IPS-18a (cell line): Measurements from ENCODE around the gene TESK2.
"Not testable (repeated sequence)": the region's sequence is repeated elsewhere in the genome, so short reads cannot be mapped to it uniquely, and the experiment has no call there.

Experiments
- H3K27ac ChIP-seq: one replicate; pipeline ENCODE4 v1.5.1; 2013; ENCODE audit warnings: low read length
- H3K27me3 ChIP-seq: one replicate; pipeline ENCODE4 v1.6.1; 2013; ENCODE audit warnings: mild to moderate bottlenecking, low read length; ENCODE audit not compliant: control insufficient read depth, insufficient read depth
- H3K36me3 ChIP-seq: one replicate; pipeline ENCODE4 v1.6.1; 2013; ENCODE audit warnings: low read depth, low read length; ENCODE audit not compliant: control insufficient read depth
- H3K4me1 ChIP-seq: one replicate; pipeline ENCODE4 v1.6.1; 2013; ENCODE audit warnings: low read depth, low read length; ENCODE audit not compliant: control insufficient read depth
- H3K4me3 ChIP-seq: one replicate; pipeline ENCODE4 v1.5.1; 2013; ENCODE audit warnings: low read length
- H3K9ac ChIP-seq: one replicate; pipeline ENCODE4 v1.6.1; 2013; ENCODE audit warnings: mild to moderate bottlenecking, low read length, moderate library complexity
- H3K9me3 ChIP-seq: one replicate; pipeline ENCODE4 v1.6.1; 2013; ENCODE audit warnings: low read depth, low read length; ENCODE audit not compliant: control insufficient read depth

Gene TESK2

DNA sequence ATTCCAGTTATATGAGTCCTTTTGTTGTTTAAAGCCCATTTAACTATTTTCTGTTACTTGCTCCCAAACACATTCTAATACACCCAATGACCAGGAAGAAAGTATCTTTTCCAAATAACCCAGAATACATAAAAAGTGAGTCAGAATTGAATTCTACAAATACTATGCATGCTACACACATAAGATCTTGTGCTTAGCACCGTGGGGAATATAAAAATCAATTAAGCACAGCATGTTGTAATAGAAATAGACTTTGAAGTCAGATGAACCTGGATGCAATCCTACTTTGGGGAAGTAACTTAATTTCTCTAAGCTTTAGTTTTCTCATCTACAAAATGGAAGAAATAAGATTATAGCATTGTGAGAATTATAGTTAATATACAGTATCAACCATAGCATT lies 110.2 kb downstream of the TESK2 start:
- H3K9me3 ChIP-seq: no peaks in the 10 kb centered on the region
- no peak overlapping the region for H3K9ac ChIP-seq
- no peaks in the 10 kb centered on the region for H3K4me1 ChIP-seq
- H3K36me3 ChIP-seq: no peaks in the 10 kb centered on the region
- no peaks in the 10 kb centered on the region for H3K27me3 ChIP-seq
- no peak overlapping the region for H3K27ac ChIP-seq
- no peak overlapping the region for H3K4me3 ChIP-seq

- no peaks in the 10 kb centered on the region for H3K4me1 ChIP-seq
- no peak overlapping the region for H3K9ac ChIP-seq
- no peak overlapping the region for H3K27ac ChIP-seq
- no peaks in the 10 kb centered on the region for H3K36me3 ChIP-seq
- H3K9me3 ChIP-seq: no peaks in the 10 kb centered on the region
- no peak overlapping the region for H3K4me3 ChIP-seq
- H3K27me3 ChIP-seq: no peaks in the 10 kb centered on the region
Measured at GRCh38 chr1:45380125-45380524, 110.8 kb downstream of the TESK2 start.

- Histone ChIP-seq H3K9me3 (no peaks in the 10 kb centered on the region), H3K4me1 (no peaks in the 10 kb centered on the region), H3K4me3 (no peak overlapping the region), H3K27me3 (no peaks in the 10 kb centered on the region), H3K36me3 (no peaks in the 10 kb centered on the region), H3K9ac (no peak overlapping the region), H3K27ac (no peak overlapping the region)
Measured at GRCh38 chr1:45379524-45379923, 111.4 kb downstream of the TESK2 start.

- no peaks in the 10 kb centered on the region for H3K9me3 ChIP-seq
- H3K9ac ChIP-seq: no peak overlapping the region
- H3K4me3 ChIP-seq: no peak overlapping the region
- no peaks in the 10 kb centered on the region for H3K27me3 ChIP-seq
- no peak overlapping the region for H3K27ac ChIP-seq
- no peaks in the 10 kb centered on the region for H3K4me1 ChIP-seq
- H3K36me3 ChIP-seq: no peaks in the 10 kb centered on the region
Measured at GRCh38 chr1:45378184-45378583, 112.8 kb downstream of the TESK2 start.

DNA sequence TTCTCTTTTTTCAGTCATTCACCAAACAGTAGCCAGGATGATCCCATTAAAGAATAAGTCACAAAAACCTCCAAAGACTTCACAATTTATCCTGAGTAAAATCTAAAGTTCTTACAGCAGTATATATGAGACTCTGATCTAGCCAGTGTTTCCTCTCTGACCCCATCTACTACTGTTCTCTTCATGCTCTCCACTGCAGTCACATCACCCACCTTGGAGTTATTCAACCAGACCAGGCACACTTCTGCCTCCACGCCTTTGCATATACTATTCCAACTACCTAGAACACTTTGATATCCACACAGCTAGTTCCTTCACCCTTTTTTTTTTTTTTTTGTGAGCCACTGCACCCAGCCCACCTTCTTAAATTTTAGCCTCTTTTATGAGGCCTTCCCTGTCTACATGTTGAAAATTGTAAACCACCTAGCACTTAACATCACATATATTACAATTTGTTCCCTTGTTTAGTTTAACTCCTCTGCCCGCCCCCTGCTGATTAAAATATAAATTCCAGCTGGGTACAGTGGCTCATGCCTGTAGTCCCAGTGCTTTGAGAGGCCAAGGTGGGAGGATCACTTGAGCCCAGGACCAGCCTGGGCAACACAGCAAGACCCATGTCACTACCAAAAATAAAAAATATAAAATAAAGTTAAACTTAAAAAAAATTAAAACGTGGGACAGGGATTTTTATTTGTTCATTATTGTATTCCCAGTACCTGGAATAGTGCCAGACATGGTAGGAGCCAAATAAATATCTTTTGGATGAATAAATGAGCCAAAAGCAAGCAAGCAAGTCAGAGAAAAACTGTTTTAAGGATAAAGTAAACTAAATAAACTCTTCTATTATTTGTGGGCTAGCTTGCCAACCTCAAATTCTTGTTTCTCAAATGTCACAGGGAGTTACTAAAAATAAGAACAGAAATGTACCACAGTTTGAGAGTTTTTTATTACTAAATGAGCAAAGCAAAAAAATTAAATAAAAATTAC lies 115.6 kb downstream of the TESK2 start:
- no peaks in the 10 kb centered on the region for H3K4me1 ChIP-seq
- no peak overlapping the region for H3K4me3 ChIP-seq
- H3K27ac ChIP-seq: no peak overlapping the region
- no peaks in the 10 kb centered on the region for H3K36me3 ChIP-seq
- no peaks in the 10 kb centered on the region for H3K9me3 ChIP-seq
- no peak overlapping the region for H3K9ac ChIP-seq
- H3K27me3 ChIP-seq: no peaks in the 10 kb centered on the region

DNA sequence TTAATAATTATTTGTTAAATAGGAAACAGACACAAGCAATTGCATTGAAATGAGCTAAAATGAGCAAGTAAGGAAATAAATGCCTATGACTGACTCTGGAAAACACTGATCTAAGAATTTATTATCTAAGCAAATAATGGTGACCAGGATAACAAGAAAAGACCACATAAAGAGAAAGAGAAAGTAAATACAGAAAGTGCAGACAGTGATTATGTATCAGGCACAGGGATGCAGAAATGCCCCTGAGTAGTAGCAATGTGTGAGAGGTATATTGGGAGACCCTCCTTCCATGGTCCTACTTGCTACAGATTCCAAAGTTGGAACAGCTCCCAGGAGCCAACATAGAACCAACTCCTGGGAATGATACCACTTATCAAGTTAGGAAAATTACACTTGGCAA lies 117.4 kb downstream of the TESK2 start:
- no peaks in the 10 kb centered on the region for H3K4me1 ChIP-seq
- H3K9ac ChIP-seq: no peak overlapping the region
- no peaks in the 10 kb centered on the region for H3K27me3 ChIP-seq
- H3K27ac ChIP-seq: no peak overlapping the region
- H3K9me3 ChIP-seq: no peaks in the 10 kb centered on the region
- H3K36me3 ChIP-seq: no peaks in the 10 kb centered on the region
- no peak overlapping the region for H3K4me3 ChIP-seq

- no peaks in the 10 kb centered on the region for H3K36me3 ChIP-seq
- no peak overlapping the region for H3K4me3 ChIP-seq
- no peaks in the 10 kb centered on the region for H3K27me3 ChIP-seq
- H3K4me1 ChIP-seq: no peaks in the 10 kb centered on the region
- H3K9ac ChIP-seq: no peak overlapping the region
- H3K27ac ChIP-seq: no peak overlapping the region
- no peaks in the 10 kb centered on the region for H3K9me3 ChIP-seq
Measured at GRCh38 chr1:45370575-45370974, 120.4 kb downstream of the TESK2 start.

GRCh38 chr1:45365051-45365450 lies 125.9 kb downstream of the TESK2 start:
- Histone ChIP-seq H3K9ac (no peak overlapping the region), H3K36me3 (no peaks in the 10 kb centered on the region), H3K9me3 (no peaks in the 10 kb centered on the region), H3K4me1 (peaks cover 9% of the 10 kb centered on the region), H3K4me3 (no peak overlapping the region), H3K27me3 (no peaks in the 10 kb centered on the region), H3K27ac (no peak overlapping the region)

DNA sequence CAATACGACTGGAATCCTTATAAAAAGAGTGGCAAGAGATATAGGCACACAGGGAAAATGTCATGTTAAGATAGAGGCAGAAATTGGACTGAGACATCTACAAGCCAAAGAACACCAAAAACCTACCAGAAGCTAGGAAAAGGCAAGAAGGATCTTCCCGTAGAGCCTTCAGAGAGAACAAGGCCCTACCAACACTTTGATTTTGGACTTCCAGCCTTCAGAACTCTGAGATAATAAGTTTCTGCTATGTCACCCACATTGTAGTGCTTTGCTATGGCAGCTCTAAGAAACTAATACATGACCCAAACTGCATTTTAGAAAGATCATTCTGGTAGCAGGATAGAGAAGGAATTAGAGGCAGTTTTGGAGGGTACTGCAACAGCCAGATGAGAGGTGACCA lies 126.7 kb downstream of the TESK2 start:
- Histone ChIP-seq H3K27me3 (no peaks in the 10 kb centered on the region), H3K4me3 (no peak overlapping the region), H3K27ac (no peak overlapping the region), H3K4me1 (peaks cover 11% of the 10 kb centered on the region), H3K36me3 (no peaks in the 10 kb centered on the region), H3K9me3 (no peaks in the 10 kb centered on the region), H3K9ac (no peak overlapping the region)

DNA sequence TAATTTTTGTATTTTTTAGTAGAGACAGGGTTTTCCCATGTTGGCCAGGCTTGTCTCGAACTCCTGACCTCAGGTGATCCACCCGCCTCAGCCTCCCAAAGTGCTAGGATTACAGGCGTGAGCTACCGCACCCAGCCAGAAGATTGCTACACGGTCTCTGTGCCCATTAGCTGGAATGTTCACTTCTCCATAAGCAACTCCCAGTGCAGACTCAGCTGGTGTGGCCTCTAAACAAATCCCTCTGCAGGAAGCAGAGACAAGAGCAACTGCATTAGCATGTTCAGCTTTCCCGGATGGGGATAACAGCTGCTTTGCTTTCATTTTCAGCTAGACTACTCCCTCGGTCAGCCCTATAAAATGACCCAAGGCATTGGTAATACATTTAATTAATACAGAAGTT lies 130.0 kb downstream of the TESK2 start:
- not testable (repeated sequence) for H3K4me3 ChIP-seq, H3K27ac ChIP-seq, H3K9ac ChIP-seq, H3K9me3 ChIP-seq, H3K36me3 ChIP-seq, H3K27me3 ChIP-seq
- H3K4me1 ChIP-seq: peaks cover 11% of the 10 kb centered on the region

- Histone ChIP-seq H3K4me1 (peaks cover 11% of the 10 kb centered on the region), H3K36me3 (no peaks in the 10 kb centered on the region), H3K27me3 (no peaks in the 10 kb centered on the region), H3K9ac (no peak overlapping the region), H3K9me3 (no peaks in the 10 kb centered on the region), H3K4me3 (no peak overlapping the region), H3K27ac (no peak overlapping the region)
Measured at GRCh38 chr1:45359882-45360513, 131.0 kb downstream of the TESK2 start.

- Histone ChIP-seq H3K27me3 (no peaks in the 10 kb centered on the region), H3K9me3 (no peaks in the 10 kb centered on the region), H3K27ac (no peak overlapping the region), H3K36me3 (no peaks in the 10 kb centered on the region), H3K4me1 (peaks cover 11% of the 10 kb centered on the region), H3K4me3 (no peak overlapping the region), H3K9ac (no peak overlapping the region)
Measured at GRCh38 chr1:45356186-45356585, 134.8 kb downstream of the TESK2 start.
